SHP77 (cell line): ENCODE data around the gene C3orf38.
"Not testable (repeated sequence)": the region's sequence is repeated elsewhere in the genome, so short reads cannot be mapped to it uniquely, and the experiment has no call there.

Experiments used
- DNase-seq, 2 experiments: peaks; one replicate each; lab custom pipeline; 2025; lab: John Stamatoyannopoulos, UW

Gene C3orf38

GRCh38 chr3:88152841-88153240, 3.1 kb downstream of the C3orf38 start:
- DNase-seq: no peak

GRCh38 chr3:88166419-88166971, 16.7 kb downstream of the C3orf38 start:
- DNase-seq: no peak

GRCh38 chr3:88167173-88167572, 17.4 kb downstream of the C3orf38 start:
- DNase-seq: no peak

- no peak for DNase-seq
These were observed 17.9 kb downstream of the C3orf38 start for GRCh38 chr3:88167704-88168103.

- no peak for DNase-seq
These were observed 18.4 kb downstream of the C3orf38 start for GRCh38 chr3:88168171-88168570.

- no peak for DNase-seq
These were observed 30.7 kb downstream of the C3orf38 start for GRCh38 chr3:88180398-88180999.

GRCh38 chr3:88182165-88182918, 32.6 kb downstream of the C3orf38 start:
- DNase-seq: not testable (repeated sequence)

- DNase-seq: no peak
These were observed 38.7 kb downstream of the C3orf38 start for GRCh38 chr3:88188436-88188835.

- DNase-seq: no peak
These were observed 39.6 kb downstream of the C3orf38 start for GRCh38 chr3:88189361-88189810.

- no peak for DNase-seq
These were observed 42.2 kb downstream of the C3orf38 start for GRCh38 chr3:88191872-88192409.

GRCh38 chr3:88192631-88193030, 42.9 kb downstream of the C3orf38 start:
- DNase-seq: no peak

GRCh38 chr3:88195951-88196434, 46.2 kb downstream of the C3orf38 start:
- no peak for DNase-seq

GRCh38 chr3:88198121-88198520, 48.4 kb downstream of the C3orf38 start:
- DNase-seq: no peak

- peak; percentile 47 for DNase-seq
These were observed 53.9 kb downstream of the C3orf38 start for GRCh38 chr3:88203642-88204055.
